Suppressor macrophage treated with lipopolysaccharide for 1 hour (primary cell): Measurements from ENCODE around the gene FARP1.
"Not testable (repeated sequence)": the region's sequence is repeated elsewhere in the genome, so short reads cannot be mapped to it uniquely, and the experiment has no call there.

Experiments
- DNase-seq, 3 donors: peaks; one replicate each; pipeline ENCODE4 v3.0.0-alpha.2; 2020 to 2022

The FARP1 gene

GRCh38 chr13:98230762-98231161 is 87.9 kb downstream of the FARP1 start:
- not testable (repeated sequence) for DNase-seq

GRCh38 chr13:98232456-98232855 is 89.6 kb downstream of the FARP1 start:
- DNase-seq, result no peak

- DNase-seq, result no peak
Observed at GRCh38 chr13:98233127-98233526, 90.2 kb downstream of the FARP1 start.

GRCh38 chr13:98234348-98234747 is 91.5 kb downstream of the FARP1 start:
- no peak for DNase-seq

GRCh38 chr13:98236197-98236596 is 93.3 kb downstream of the FARP1 start:
- DNase-seq, result no peak

- DNase-seq, result no peak
Observed at GRCh38 chr13:98237331-98237730, 94.4 kb downstream of the FARP1 start.

- DNase-seq, result no peak
Observed at GRCh38 chr13:98239162-98240076, 96.5 kb downstream of the FARP1 start.

GRCh38 chr13:98240135-98240534 is 97.2 kb downstream of the FARP1 start:
- no peak for DNase-seq

GRCh38 chr13:98240974-98241373 is 98.1 kb downstream of the FARP1 start:
- no peak for DNase-seq

GRCh38 chr13:98241976-98242375 is 99.1 kb downstream of the FARP1 start:
- no peak for DNase-seq

- DNase-seq, result no peak
Observed at GRCh38 chr13:98242403-98242802, 99.5 kb downstream of the FARP1 start.

GRCh38 chr13:98243929-98244272 is 101.0 kb downstream of the FARP1 start:
- DNase-seq, result no peak

- no peak for DNase-seq
Observed at GRCh38 chr13:98246538-98247172, 103.8 kb downstream of the FARP1 start.

GRCh38 chr13:98251708-98252107 is 108.8 kb downstream of the FARP1 start:
- no peak for DNase-seq

GRCh38 chr13:98252931-98253470 is 110.1 kb downstream of the FARP1 start:
- DNase-seq, result no peak

GRCh38 chr13:98253526-98253925 is 110.6 kb downstream of the FARP1 start:
- DNase-seq, result no peak

- no peak for DNase-seq
Observed at GRCh38 chr13:98254513-98254912, 111.6 kb downstream of the FARP1 start.

GRCh38 chr13:98258226-98258625 is 115.3 kb downstream of the FARP1 start:
- no peak for DNase-seq

- DNase-seq, result no peak
Observed at GRCh38 chr13:98260357-98261164, 117.7 kb downstream of the FARP1 start.

GRCh38 chr13:98261165-98261702 is 118.3 kb downstream of the FARP1 start:
- DNase-seq, result no peak

GRCh38 chr13:98262292-98262691 is 119.4 kb downstream of the FARP1 start:
- no peak for DNase-seq

GRCh38 chr13:98263841-98264240 is 120.9 kb downstream of the FARP1 start:
- no peak for DNase-seq

GRCh38 chr13:98264877-98265276 is 122.0 kb downstream of the FARP1 start:
- DNase-seq, result no peak
